Neural progenitor cell (in vitro differentiated cells): ENCODE measurements around the gene TAS2R19. TPM values are rescaled to one million over a fixed set of nuclear protein-coding genes. Genes with fewer than 3 reads are reported as not detected.

Experiments
- DNase-seq: peaks from one replicate; pipeline ENCODE4 v3.0.0-alpha.2; 2016; ENCODE audit warnings: low spot score
- H2AFZ ChIP-seq: fragments of 200-600 bp; sonication (generic); replicated peaks from 2 replicates; pipeline ENCODE4 v1.6.1; 2016; ENCODE audit warnings: antibody characterized with exemption
- H3F3A ChIP-seq: fragments of 200-600 bp; sonication (generic); 2 replicates; pipeline ENCODE4 v1.6.1; 2016; ENCODE audit warnings: antibody characterized with exemption, low read depth
- H3K27ac ChIP-seq: fragments of 200-600 bp; sonication (generic); 2 replicates; pipeline ENCODE4 v1.5.1; 2016; ENCODE audit warnings: mild to moderate bottlenecking
- H3K27me3 ChIP-seq: fragments of 200-600 bp; sonication (generic); 2 replicates; pipeline ENCODE4 v1.6.1; 2016; ENCODE audit warnings: mild to moderate bottlenecking, moderate library complexity
- H3K36me3 ChIP-seq: fragments of 200-600 bp; sonication (generic); 2 replicates; pipeline ENCODE4 v1.5.1; 2016
- H3K4me1 ChIP-seq: fragments of 200-600 bp; sonication (generic); 2 replicates; pipeline ENCODE4 v1.6.1; 2016; ENCODE audit warnings: mixed run types
- H3K4me2 ChIP-seq: fragments of 200-600 bp; sonication (generic); 2 replicates; pipeline ENCODE4 v1.6.1; 2016
- H3K4me3 ChIP-seq: fragments of 200-600 bp; sonication (generic); 2 replicates; pipeline ENCODE4 v1.5.1; 2016
- H3K79me2 ChIP-seq: fragments of 200-600 bp; sonication (generic); 2 replicates; pipeline ENCODE4 v1.6.1; 2016; ENCODE audit warnings: low read depth
- H3K9ac ChIP-seq: fragments of 200-600 bp; sonication (generic); 2 replicates; pipeline ENCODE4 v1.6.1; 2016
- H3K9me3 ChIP-seq: fragments of 200-600 bp; sonication (generic); 2 replicates; pipeline ENCODE4 v1.5.1; 2016; ENCODE audit warnings: low read depth
- H4K20me1 ChIP-seq: fragments of 200-600 bp; sonication (generic); 2 replicates; pipeline ENCODE4 v1.6.1; 2016; ENCODE audit warnings: low read depth
- H3K27ac Mint-ChIP-seq: 3 replicates; pipeline ENCODE4 v1.8.0; 2021; ENCODE audit warnings: mixed read lengths
- H3K27me3 Mint-ChIP-seq: 2 replicates; pipeline ENCODE4 v1.8.0; 2022; ENCODE audit warnings: low read depth, mild to moderate bottlenecking, inconsistent platforms, moderate library complexity, mixed read lengths; ENCODE audit not compliant: insufficient read depth
- H3K36me3 Mint-ChIP-seq: 3 replicates; pipeline ENCODE4 v1.8.0; 2021; ENCODE audit warnings: mixed read lengths
- H3K4me1 Mint-ChIP-seq: 3 replicates; pipeline ENCODE4 v1.8.0; 2021; ENCODE audit warnings: mixed read lengths
- H3K4me3 Mint-ChIP-seq: 3 replicates; pipeline ENCODE4 v1.8.0; 2021; ENCODE audit warnings: mild to moderate bottlenecking, moderate library complexity, mixed read lengths
- H3K9me3 Mint-ChIP-seq: 3 replicates; pipeline ENCODE4 v1.8.0; 2020; ENCODE audit warnings: mixed read lengths
- EZH2 ChIP-seq: fragments of 200-600 bp; sonication (generic); IDR thresholded peaks from 2 replicates; pipeline ENCODE4 v1.6.1; 2017; ENCODE audit warnings: antibody characterized with exemption, mild to moderate bottlenecking, moderate library complexity
- EZH2phosphoT487 ChIP-seq: fragments of 200-600 bp; sonication (generic); IDR thresholded peaks from 2 replicates; pipeline ENCODE4 v1.6.1; 2017; ENCODE audit warnings: antibody characterized with exemption
- total RNA-seq: library from RNA; depleted of rRNA; stranded (reverse); fragments of >200 nt; gene quantifications from 2 replicates; pipeline ENCODE4 v1.2.3, GENCODE V29; 2015; ENCODE audit warnings: low replicate concordance
- TF ChIP-seq, protein P1 (sequence below): fragments of 200-600 bp; sonication (generic); IDR thresholded peaks from 2 replicates; pipeline ENCODE4 v1.5.1; 2017; ENCODE audit warnings: antibody characterized with exemption, mild to moderate bottlenecking

The TAS2R19 gene
- total RNA-seq, 1 donor from 2014 or later = 9.7 TPM

GRCh38 chr12:11014234-11014633 lies 8.2 kb downstream of the TAS2R19 start:
- Histone ChIP-seq H3K27ac (no peak overlapping the region), H3K36me3 (no peaks in the 10 kb centered on the region), H3K4me2 (no peak overlapping the region), H2AFZ (no peak overlapping the region), H3K4me3 (no peak overlapping the region), H3K9ac (no peak overlapping the region), H3K9me3 (no peaks in the 10 kb centered on the region), H3K27me3 (no peaks in the 10 kb centered on the region), H3F3A (no peaks in the 10 kb centered on the region), H4K20me1 (no peaks in the 10 kb centered on the region), H3K79me2 (no peaks in the 10 kb centered on the region), H3K4me1 (no peaks in the 10 kb centered on the region)
- peaks cover 2% of the 10 kb centered on the region for H3K4me1 Mint-ChIP-seq
- H3K27ac Mint-ChIP-seq = no peak overlapping the region
- H3K27me3 Mint-ChIP-seq = peaks cover 2% of the 10 kb centered on the region
- no peak for TF ChIP-seq EZH2phosphoT487
- TF ChIP-seq, protein P1, sequence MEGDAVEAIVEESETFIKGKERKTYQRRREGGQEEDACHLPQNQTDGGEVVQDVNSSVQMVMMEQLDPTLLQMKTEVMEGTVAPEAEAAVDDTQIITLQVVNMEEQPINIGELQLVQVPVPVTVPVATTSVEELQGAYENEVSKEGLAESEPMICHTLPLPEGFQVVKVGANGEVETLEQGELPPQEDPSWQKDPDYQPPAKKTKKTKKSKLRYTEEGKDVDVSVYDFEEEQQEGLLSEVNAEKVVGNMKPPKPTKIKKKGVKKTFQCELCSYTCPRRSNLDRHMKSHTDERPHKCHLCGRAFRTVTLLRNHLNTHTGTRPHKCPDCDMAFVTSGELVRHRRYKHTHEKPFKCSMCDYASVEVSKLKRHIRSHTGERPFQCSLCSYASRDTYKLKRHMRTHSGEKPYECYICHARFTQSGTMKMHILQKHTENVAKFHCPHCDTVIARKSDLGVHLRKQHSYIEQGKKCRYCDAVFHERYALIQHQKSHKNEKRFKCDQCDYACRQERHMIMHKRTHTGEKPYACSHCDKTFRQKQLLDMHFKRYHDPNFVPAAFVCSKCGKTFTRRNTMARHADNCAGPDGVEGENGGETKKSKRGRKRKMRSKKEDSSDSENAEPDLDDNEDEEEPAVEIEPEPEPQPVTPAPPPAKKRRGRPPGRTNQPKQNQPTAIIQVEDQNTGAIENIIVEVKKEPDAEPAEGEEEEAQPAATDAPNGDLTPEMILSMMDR = no peak
- no peak for TF ChIP-seq EZH2
- no peaks in the 10 kb centered on the region for H3K9me3 Mint-ChIP-seq
- H3K4me3 Mint-ChIP-seq = no peak overlapping the region
- H3K36me3 Mint-ChIP-seq = peaks cover 12% of the 10 kb centered on the region
- no peak for DNase-seq

DNA sequence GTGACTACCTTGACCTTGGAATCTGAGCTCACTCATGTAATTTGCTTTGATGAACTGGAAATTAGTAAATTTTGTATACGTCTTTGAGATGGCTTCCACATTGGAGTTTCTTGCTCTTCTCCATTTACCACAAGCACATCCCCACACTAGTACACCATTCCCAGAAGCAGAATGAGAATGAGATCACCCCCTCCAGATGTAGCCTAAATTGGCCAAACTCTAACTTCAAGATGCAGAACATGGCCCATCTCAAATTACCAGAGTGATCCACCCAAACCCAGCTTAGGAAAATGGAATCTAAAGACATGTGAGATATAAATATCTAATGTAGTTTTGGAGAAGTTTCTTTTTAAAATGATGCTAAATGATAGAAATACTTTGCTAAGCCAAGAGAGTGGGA lies 14.8 kb downstream of the TAS2R19 start:
- no peaks in the 10 kb centered on the region for H4K20me1 ChIP-seq
- no peaks in the 10 kb centered on the region for H3K36me3 ChIP-seq
- H2AFZ ChIP-seq = no peak overlapping the region
- Mint-ChIP-seq H3K4me3 (no peak overlapping the region), H3K36me3 (peaks cover 2% of the 10 kb centered on the region), H3K9me3 (no peaks in the 10 kb centered on the region), H3K4me1 (no peaks in the 10 kb centered on the region), H3K27ac (no peak overlapping the region), H3K27me3 (peaks cover under 1% of the 10 kb centered on the region)
- DNase-seq = no peak
- peaks cover 3% of the 10 kb centered on the region for H3F3A ChIP-seq
- H3K4me2 ChIP-seq = no peak overlapping the region
- no peaks in the 10 kb centered on the region for H3K27me3 ChIP-seq
- no peaks in the 10 kb centered on the region for H3K79me2 ChIP-seq
- H3K9me3 ChIP-seq = no peaks in the 10 kb centered on the region
- H3K4me1 ChIP-seq = no peaks in the 10 kb centered on the region
- no peak overlapping the region for H3K9ac ChIP-seq
- TF ChIP-seq EZH2phosphoT487 = no peak
- TF ChIP-seq, protein P1 = no peak
- no peak for TF ChIP-seq EZH2
- no peak overlapping the region for H3K4me3 ChIP-seq
- no peak overlapping the region for H3K27ac ChIP-seq

DNA sequence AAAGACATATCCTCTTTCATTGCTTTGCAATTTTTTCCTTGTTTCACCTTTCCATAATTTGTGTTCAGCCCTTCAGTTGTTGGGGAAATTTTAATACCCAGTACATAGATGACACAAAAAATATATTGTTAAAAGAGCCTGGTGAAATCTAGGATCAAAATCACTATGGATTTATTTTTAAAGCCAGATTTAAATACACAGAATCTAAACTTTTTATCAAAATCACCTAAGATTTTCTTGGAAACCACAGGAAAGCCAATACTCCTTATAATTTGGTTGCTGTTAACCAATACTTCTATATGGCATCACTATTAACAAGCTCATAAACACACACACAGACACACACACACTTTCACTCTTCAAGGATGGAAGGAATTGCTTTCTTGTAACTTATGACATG lies 24.2 kb downstream of the TAS2R19 start, which contains the start of gene TAS2R20:
Gene TAS2R20, minus strand, starts transcription at position 101 of the 400 bp plus-strand sequence. CDS start 429 bp downstream, outside the sequence.
- Histone ChIP-seq H2AFZ (no peak within 1 kb of the TSS), H3K9ac (no peak within 1 kb of the TSS), H3F3A (no peaks in the 10 kb centered on the region), H3K4me3 (no peak within 1 kb of the TSS), H4K20me1 (no peaks in the 10 kb centered on the region), H3K27me3 (no peaks in the 10 kb centered on the region), H3K27ac (no peak within 1 kb of the TSS), H3K9me3 (peaks cover 9% of the 10 kb centered on the region), H3K79me2 (no peaks in the 10 kb centered on the region), H3K4me1 (no peaks in the 10 kb centered on the region), H3K36me3 (peaks cover 8% of the 10 kb centered on the region), H3K4me2 (no peak within 1 kb of the TSS)
- Mint-ChIP-seq H3K4me1 (no peaks in the 10 kb centered on the region), H3K27me3 (no peaks in the 10 kb centered on the region), H3K36me3 (peaks cover 10% of the 10 kb centered on the region), H3K4me3 (no peak within 1 kb of the TSS), H3K9me3 (peaks cover 4% of the 10 kb centered on the region), H3K27ac (no peak within 1 kb of the TSS)
- TF ChIP-seq, protein P1 = no peak
- TF ChIP-seq EZH2phosphoT487 = no peak
- no peak for TF ChIP-seq EZH2
- DNase-seq = no peak
